Ramos (cell line): ENCODE results near the gene MXI1.
"Not testable (repeated sequence)": the region's sequence is repeated elsewhere in the genome, so short reads cannot be mapped to it uniquely, and the experiment has no call there.

Experiments
- in situ Hi-C: fragments of 300-500 bp; cut with MboI; formaldehyde crosslinking; loops from one replicate; pipeline ENCODE4 v1.14.3; 2022; ENCODE audit warnings: low sequenced_read_pairs; ENCODE audit not compliant: unreplicated experiment

MXI1 gene

DNA sequence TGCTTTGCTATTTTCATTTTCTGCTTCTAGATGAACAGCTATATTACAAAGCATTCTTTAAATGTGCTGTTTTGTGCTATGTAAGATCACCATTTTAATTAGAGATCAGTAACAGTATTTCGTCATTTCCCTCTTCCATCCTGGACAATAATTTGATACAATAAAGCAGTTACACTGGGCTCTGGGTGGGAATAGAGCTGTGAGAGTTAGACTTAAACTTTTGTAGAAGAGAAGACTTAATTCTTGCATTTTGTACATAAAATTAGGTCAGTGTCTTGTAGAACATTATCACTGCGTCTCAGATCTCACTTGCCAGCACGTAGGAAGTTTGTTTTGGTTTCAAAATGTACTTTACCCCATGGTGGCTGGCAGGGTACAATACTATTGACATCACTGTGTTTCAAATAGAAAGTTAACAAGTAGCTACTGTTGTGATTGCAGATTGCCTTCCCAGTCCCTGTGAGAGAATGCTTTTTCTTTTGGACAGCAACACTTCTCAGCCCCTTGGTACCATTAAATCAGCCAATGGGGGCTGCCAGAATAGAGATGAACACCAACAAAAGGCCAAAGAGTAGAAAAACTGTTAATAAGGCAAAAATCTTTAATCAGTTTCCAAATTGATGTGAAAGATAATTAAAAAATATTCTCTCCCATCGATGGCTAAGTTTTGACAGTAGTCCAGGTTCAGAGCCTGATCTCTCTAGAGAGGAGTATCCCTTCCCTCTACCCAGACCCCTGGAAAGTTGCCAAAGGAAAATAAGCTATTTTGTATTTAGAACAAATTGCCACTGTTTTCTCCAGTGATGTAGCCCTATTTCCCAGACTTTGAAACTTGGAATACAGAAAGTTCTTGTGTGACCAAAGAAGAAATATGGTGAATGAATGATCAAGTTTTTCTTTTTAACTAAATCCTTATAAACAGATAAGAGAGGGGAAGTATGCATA lies 62.2 kb downstream of the MXI1 start:
- in situ Hi-C loops = no loop called here

DNA sequence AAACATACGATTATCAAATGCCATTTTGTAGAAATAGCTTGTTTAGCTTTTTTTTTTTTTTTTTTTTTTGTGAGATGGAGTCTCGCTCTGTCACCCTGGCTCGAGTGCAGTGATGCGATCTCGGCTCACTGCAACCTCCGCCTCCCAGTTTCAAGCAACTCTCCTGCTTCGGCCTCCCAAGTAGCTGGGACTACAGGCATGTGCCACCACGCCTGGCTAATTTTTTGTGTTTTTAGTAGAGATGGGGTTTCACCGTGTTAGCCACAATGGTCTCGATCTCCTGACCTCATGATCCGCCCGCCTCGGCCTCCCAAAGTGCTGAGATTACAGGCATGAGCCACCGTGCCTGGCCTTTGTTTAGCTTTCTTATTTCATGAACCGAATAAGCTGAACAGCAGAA lies 65.6 kb downstream of the MXI1 start:
- in situ Hi-C loops = not testable (repeated sequence)

DNA sequence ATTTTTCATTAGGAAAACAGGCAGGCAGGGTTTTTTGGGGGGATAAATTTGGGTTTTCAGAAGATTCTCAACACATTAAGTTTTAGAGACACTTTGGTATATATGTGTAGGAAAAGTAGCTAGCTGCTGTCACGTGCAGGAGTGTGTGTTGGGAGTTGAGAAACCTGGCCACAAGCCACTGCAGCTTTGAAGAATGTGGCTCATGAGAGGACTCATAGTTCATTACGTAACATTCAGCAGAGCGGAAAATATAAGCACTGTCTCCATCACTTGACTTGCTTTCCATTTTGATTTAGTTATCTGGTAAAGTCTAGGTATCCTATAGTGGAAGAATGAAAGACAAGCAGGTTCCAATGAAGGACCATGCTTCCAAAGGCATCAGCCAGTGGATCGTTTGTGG lies 66.1 kb downstream of the MXI1 start:
- in situ Hi-C loops = no loop called here

DNA sequence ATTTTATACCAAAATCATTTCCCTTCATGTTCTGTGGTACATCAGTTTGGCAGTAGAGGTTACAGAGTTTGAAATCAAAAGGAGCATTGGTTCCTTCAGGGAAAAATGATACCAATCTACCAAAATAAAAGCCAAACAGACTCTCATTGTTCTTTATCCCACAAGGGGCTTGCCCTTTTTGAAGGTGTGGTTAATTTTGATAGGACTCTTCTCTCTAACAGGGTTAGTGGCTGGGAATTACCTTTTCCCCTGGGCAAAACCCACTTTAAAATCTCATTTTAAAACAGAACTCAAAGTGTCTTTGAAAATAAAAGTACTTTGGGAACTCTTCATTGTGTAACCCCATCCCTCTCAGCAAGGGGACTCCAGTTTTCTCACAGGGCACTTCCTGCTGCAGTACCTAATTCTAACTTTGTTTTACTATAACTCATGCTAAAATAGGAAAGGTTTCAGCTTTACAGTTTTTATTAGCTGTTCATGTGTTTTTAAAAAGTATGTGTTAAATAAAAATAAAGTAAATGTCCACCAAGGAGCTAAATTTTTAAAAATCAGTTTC lies 66.7 kb downstream of the MXI1 start:
- in situ Hi-C loops = no loop called here

DNA sequence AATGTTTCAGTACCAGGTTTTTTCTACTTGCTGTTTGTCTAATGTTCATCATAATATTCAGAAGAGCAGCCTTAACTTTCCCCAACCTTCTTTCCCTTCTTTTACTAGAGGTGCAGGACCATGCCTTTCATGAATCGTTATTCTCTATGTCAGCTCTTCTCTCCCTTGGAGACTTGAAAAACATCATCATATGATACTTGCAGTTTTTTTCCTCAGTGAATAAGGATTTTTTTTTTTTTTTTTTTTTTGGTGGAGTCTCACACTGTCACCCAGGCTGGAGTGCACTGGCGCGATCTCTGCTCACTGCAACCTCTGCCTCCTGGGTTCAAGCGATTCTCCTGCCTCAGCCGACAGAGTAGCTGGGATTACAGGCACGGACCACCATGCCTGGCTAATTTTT lies 67.2 kb downstream of the MXI1 start:
- in situ Hi-C loops = no loop called here

DNA sequence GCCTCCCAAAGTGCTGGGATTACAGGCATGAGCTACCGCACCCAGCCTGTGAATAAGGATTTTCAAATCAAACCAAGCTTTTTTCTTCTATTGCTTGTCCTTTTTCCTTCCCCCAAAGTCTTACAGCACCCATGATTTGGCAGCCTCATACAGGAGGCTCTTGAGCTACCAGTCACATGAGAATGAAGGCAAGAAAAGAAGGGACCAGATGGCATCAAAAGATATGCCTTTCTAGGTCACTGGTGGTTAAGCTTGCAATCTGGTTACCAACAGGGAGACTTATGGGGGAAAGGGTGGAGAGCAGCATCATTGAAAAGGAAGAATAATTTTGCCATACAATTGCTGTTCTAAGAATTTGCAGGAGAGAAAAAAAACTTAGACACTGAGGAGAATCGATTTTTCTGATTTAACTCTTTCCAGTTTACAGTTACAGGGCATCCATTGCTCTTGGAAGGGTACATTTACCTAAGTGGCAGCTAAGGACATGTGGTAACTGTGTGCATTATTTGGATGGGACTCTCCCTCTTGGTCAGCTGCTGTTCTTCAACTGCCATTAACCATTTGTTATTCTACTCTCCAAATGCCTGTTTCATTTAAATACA lies 67.8 kb downstream of the MXI1 start:
- in situ Hi-C loops = no loop called here

DNA sequence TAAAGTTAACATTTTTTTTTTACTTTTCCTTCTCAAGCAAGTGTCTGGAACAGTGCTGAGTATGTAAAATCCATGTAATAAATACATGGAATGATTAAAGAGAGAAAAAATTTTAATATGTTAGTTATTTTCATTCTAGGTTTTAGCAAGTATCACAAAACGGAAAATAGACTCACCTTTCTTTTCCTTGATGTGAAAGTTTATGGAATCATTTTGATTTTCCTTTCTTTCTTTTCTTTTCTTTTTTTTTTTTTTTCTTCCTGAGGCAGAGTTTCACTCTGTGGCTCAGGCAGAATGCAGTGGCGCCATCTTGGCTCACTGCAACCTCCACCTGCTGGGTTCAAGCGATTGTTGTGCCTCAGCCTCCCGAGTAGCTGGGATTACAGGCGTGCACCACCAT lies 69.2 kb downstream of the MXI1 start:
- in situ Hi-C loops = no loop called here

DNA sequence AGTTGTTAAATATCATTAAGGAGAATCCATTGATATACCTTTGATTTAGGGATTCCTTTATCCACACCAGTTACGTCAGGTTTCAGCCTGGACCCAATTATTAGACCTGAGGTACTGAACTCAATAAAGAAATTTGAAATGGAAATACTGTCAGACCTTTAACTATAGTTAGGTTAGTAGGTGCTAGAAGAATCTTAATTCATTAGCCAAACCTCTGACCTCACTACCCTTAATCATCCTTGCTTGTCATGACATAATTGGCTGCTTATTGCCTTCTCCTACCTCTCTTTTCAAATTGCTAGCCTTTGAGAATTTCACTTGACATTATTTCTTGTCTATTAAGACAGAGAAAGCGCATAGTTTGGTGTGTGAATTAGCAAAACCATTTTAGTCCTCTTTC lies 70.2 kb downstream of the MXI1 start:
- in situ Hi-C loops = no loop called here

DNA sequence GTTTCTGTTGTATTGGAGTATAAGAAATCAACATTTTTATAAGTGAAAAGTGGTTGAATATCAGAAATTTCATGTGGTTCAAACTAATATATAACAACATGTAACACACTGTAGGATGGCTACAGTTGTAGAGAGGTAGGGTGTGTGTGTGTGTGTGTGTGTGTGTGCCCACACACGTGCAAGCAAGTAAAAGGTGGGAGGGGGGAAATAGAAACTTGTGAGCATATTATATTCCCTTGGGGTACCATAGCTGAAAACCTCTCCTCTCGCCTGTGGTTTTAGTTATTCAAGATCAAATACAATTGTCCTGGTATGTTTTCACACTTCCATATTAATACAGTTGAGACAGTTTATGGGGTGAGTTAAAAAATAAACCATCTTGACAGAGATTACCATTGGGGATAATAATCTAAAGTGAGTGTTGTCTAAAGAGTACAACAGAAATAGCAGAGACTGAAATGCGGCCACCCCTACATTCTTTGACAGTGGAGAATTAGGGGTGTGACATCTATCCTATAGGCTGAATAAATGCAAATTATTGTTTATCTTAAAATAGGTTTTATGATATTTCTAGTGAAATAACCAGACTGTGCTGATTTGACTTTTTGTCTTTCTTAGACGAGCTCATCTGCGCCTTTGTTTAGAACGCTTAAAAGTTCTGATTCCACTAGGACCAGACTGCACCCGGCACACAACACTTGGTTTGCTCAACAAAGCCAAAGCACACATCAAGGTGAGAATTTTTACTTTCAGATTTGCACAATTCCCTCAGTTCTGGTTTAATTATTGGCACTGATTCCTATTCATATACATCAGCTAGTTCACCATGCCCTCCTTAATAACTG lies 71.4 kb downstream of the MXI1 start:
- in situ Hi-C loops = no loop called here

DNA sequence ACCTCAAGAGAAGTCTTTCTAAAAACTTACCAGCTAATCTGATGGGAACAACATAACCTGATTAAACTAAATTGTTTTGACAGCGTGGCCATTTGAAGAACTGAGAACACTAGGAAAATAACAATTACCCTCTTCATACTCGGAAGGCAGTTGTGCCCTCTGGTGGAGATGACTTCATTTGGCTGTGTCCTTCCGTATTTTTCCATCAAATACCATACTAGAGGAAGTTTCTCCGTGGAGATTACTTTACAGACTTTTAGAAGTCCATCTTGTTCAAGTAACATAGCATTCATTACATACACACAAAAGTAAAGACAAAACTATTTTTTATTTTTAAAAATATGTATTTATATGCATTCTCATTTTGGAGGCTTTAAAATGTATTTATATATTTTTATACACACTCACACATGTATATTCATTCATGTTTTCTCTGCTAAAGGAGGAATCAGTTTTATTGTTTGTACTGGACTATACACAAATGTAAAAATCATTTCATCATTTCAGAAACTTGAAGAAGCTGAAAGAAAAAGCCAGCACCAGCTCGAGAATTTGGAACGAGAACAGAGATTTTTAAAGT lies 72.1 kb downstream of the MXI1 start:
- in situ Hi-C loops = no loop called here

DNA sequence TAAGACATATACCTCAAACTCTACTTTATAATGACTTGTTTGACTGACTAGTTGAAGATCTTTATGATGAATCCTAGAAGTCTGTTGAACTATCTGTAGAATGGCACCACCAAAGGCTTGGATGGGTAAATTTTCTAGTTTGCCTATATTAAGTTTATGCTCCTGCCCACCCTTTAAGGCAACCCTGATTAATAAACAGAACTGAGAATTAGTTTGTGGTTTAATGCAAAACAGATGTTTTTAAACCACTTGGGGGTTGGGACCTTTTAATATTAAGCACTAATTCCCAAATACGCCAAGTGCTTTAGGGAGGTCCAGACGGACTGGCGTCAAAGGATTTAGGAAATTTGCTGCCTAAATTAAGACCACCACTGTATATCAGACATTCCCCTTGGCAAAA lies 76.9 kb downstream of the MXI1 start:
- in situ Hi-C loops = loop anchor here (10.0 kb wide), 1 partner anchor 149 kb away; no protein-coding TSS in a partner anchor

DNA sequence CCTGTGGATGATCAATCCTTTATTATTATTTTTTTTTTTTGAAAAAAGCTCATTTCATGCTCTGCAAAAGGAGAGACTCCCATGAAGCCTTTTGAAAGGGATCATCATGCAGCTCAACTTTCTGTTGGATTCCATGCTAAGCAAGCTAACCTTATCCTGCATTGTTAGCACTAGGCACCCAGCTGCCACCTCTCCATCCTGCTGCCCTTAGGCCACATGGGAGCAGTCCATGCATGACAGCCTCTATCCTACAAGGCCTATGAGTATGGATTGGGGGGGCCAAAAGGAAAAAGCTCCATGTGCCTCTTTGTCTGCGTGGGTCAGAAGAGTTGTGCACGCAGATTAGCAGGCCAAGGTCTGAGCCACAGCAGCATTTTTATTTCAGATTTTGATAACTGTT lies 78.1 kb downstream of the MXI1 start:
- in situ Hi-C loops = loop anchor here (10.0 kb wide), 1 partner anchor 151 kb away; no protein-coding TSS in a partner anchor

DNA sequence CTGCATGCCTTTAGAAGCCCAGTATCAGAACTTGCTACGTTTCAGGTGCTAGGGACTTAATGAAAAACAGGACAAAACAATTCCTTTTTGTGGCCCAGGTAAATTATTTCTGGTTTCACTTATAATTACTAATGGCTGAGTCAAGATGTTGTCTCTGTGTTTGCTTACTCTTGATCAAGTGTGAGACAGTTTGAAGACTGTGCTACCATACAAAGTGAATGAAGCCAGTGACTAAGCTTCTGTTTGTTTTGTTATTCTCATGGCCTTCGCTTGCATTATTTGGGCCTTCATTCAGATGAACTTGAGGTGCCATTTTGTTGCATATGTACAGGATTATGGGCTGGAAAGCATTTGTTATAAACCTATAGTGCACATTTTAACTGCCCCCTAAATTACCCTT lies 79.4 kb downstream of the MXI1 start:
- in situ Hi-C loops = loop anchor here (10.0 kb wide), 1 partner anchor 152 kb away; no protein-coding TSS in a partner anchor

DNA sequence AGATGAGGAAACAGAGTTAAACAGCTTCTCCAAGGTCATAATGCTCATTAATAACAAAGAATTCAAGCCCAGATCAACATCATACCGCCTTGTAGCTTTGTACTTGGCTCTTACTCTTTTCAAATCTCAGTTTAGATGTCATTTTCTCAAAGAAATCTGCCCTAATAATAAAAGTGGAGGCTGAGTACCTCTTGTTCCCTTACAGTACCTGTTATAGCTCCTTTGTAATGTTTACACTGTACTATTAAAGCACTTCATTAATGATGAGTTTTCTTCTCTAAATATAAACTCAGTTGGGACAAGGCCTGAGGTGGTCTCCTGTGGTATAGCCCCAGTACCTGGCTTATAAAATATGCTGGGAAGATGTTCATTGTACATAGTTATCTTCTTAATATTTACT lies 89.6 kb downstream of the MXI1 start:
- in situ Hi-C loops = no loop called here

DNA sequence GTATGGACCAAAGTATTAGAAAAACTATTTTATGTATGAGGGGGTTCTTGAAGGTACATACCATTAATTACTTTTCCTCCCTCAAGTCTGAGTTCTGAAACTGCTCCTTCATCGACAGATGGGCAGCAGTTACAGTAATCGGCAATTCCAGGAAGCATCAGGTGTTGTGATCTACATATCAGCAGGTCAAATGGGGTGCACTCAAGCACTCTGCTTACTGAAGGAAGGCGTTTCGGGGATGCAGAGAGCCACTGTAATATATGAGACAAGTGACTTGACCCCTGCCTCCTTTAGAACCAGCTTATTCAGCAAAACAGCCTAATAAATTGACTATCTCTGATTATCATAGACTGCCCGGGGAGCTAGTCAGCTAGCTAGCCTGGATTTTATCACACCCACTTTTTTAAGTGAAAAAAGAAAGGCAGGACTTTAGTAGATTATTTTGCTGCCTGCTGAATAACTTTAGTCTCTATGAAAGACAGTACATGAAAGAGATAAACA lies 93.1 kb downstream of the MXI1 start:
- in situ Hi-C loops = no loop called here

DNA sequence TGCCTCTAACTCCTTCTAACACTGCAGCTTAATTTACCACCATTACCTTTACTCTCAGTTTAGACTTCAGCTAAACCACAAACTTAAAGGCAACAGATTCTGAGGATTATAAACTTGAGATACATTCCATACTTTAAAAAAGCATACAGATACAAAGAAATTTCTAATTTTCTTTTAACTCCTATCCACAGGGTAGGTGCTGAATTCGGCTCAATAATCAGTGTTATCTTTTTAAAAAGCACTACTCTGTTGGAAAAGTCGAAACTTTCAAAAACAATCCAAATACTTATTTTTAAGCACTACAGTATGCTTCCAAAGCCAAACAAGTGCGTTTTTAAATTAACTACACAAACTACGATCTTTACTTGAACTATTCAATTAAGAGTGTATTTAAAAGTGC lies 96.3 kb downstream of the MXI1 start:
- in situ Hi-C loops = no loop called here

DNA sequence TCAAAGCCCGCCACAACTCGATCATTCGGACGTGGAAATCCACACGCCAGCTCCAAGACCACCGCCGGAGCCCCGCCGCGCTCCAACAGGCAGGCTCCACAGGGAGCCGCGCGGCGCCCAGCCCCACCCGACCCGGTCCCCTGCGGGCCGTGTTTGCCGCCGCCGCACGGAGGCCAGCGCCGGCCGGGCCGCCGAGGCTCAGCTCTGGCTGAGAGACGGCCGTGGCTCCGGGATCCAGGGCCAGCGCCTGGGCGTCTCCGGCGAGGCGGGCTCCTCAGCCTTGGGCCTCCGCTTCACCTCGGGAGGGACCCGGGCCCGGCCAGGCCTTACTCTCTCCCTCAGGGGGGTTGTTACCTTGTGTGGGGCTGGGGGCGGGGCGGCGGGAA lies 97.0 kb downstream of the MXI1 start:
- in situ Hi-C loops = no loop called here

DNA sequence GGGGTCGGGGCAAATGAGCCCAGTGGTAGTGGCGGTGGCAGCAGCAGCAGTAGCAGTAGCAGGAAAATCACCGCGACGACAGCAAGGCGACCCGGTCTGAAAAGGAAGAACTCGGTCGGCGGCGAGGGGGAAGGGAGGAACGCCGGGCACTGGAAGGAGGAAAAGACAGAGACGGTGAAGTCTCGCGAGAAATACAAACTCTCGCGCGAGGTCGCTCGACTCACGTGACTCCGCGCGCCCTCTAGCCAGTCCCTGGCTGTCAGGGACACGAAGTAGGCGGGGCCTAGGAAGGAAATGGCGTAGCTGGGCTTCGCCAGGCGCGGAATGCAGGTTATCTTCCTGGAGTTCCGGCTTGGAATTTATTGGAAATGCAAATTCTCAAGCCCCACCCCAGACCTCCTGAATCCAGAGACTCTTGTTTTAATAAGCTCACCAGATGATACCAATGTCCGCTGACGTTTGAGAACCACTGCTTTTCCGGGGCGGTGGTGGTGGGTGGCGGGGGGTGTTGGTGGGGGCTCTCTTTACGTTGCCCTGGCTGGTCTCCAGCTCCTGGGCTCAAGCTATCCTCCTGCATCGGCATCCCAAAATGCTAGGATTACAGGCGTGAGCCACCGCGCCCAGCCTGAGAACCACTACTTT lies 97.5 kb downstream of the MXI1 start, which contains the start of gene SMNDC1:
Gene SMNDC1 (minus strand): TSS at position 141 of the 642 bp plus-strand sequence. CDS start 1,333 bp downstream, outside the sequence.
- in situ Hi-C loops = no loop called here

DNA sequence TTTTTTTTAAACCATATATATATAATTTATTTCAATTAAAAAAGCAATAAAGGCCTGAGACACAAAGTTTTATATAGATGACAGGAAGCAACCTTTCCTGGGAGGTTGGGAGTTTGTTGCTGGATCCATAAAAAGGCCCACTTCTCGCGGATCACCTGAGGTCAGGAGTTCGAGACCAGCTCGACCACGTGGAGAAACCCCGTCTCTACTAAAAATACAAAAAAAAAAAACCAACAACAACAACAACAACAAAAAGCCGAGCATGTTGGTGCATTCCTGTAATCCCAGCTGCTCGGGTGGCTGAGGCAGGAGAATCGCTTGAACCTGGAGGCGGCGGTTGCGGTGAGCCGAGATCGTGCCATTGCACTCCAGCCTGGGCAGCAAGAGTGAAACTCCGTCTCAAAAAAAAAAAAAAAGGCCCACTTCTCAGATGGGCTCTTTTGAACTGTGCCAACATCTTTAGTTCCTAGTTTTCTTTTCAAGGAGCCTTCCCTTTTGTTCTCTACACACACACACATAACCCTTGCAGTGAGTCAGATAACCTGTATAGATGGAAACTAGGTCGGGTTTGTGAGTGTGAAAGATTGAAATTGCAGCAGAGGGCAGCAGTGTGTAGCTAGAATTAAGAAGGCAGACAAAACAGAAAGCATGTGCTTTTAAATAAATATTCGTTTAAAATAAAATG lies 98.5 kb downstream of the MXI1 start:
- in situ Hi-C loops = no loop called here
